ENCODE results near the gene SNED1.

The SNED1 gene

GRCh38 chr2:241020629-241021190, 22.3 kb downstream of the SNED1 start:
- DNase-seq (ENCODE audit: low read depth in 1 of 2, low spot score in 1 of 2), result no peak

GRCh38 chr2:241025639-241026038, 27.2 kb downstream of the SNED1 start:
- no peak for DNase-seq (ENCODE audit: low read depth in 1 of 2, low spot score in 1 of 2)

GRCh38 chr2:241029599-241030332, 31.3 kb downstream of the SNED1 start:
- no peak for DNase-seq (ENCODE audit: low read depth in 1 of 2, low spot score in 1 of 2)

- DNase-seq (ENCODE audit: low read depth in 1 of 2, low spot score in 1 of 2), result no peak
These were observed 31.9 kb downstream of the SNED1 start for GRCh38 chr2:241030333-241030680.

GRCh38 chr2:241030883-241031282, 32.5 kb downstream of the SNED1 start:
- no peak for DNase-seq (ENCODE audit: low read depth in 1 of 2, low spot score in 1 of 2)

- DNase-seq (ENCODE audit: low read depth in 1 of 2, low spot score in 1 of 2), result no peak
These were observed 33.2 kb downstream of the SNED1 start for GRCh38 chr2:241031436-241032165.

GRCh38 chr2:241033336-241033987, 35.0 kb downstream of the SNED1 start:
- no peak for DNase-seq (ENCODE audit: low read depth in 1 of 2, low spot score in 1 of 2)

GRCh38 chr2:241033994-241034393, 35.6 kb downstream of the SNED1 start:
- DNase-seq (ENCODE audit: low read depth in 1 of 2, low spot score in 1 of 2), result no peak

GRCh38 chr2:241034490-241035141, 36.2 kb downstream of the SNED1 start:
- no peak for DNase-seq (ENCODE audit: low read depth in 1 of 2, low spot score in 1 of 2)

- DNase-seq (ENCODE audit: low read depth in 1 of 2, low spot score in 1 of 2), result no peak
These were observed 36.9 kb downstream of the SNED1 start for GRCh38 chr2:241035142-241035817.

GRCh38 chr2:241035818-241036396, 37.5 kb downstream of the SNED1 start:
- DNase-seq (ENCODE audit: low read depth in 1 of 2, low spot score in 1 of 2), result no peak

- peak in 1 of 2 donors; percentile 27 for DNase-seq (ENCODE audit: low read depth in 1 of 2, low spot score in 1 of 2)
These were observed 38.1 kb downstream of the SNED1 start for GRCh38 chr2:241036397-241036963.

- DNase-seq (ENCODE audit: low read depth in 1 of 2, low spot score in 1 of 2), result no peak
These were observed 38.6 kb downstream of the SNED1 start for GRCh38 chr2:241036964-241037421.

- DNase-seq (ENCODE audit: low read depth in 1 of 2, low spot score in 1 of 2), result no peak
These were observed 39.1 kb downstream of the SNED1 start for GRCh38 chr2:241037498-241037897.

GRCh38 chr2:241038374-241039180, 40.2 kb downstream of the SNED1 start:
- no peak for DNase-seq (ENCODE audit: low read depth in 1 of 2, low spot score in 1 of 2)

GRCh38 chr2:241039416-241039815, 41.0 kb downstream of the SNED1 start:
- DNase-seq (ENCODE audit: low read depth in 1 of 2, low spot score in 1 of 2), result no peak

GRCh38 chr2:241040081-241040803, 41.8 kb downstream of the SNED1 start:
- DNase-seq (ENCODE audit: low read depth in 1 of 2, low spot score in 1 of 2), result no peak

GRCh38 chr2:241041589-241042158, 43.3 kb downstream of the SNED1 start:
- DNase-seq (ENCODE audit: low read depth in 1 of 2, low spot score in 1 of 2), result no peak
